Activated T-cell treated with anti-CD3 and anti-CD28 coated beads for 1 hour (primary cell): ENCODE data around the gene NRG2.
A peak's percentile ranks its signal among the peaks of the same experiment; 100 is the strongest.

Source experiments
- DNase-seq: peaks from one replicate; pipeline ENCODE4 v3.0.0-alpha.2; 2020; ENCODE audit warnings: low read depth

The NRG2 gene

GRCh38 chr5:139880416-139881142, 162.5 kb downstream of the NRG2 start:
- DNase-seq, result no peak

GRCh38 chr5:139878093-139878492, 165.0 kb downstream of the NRG2 start:
- no peak for DNase-seq

GRCh38 chr5:139877129-139877597, 165.9 kb downstream of the NRG2 start:
- no peak for DNase-seq

- no peak for DNase-seq
Measured at GRCh38 chr5:139875957-139876356, 167.1 kb downstream of the NRG2 start.

- no peak for DNase-seq
Measured at GRCh38 chr5:139872851-139873794, 170.0 kb downstream of the NRG2 start.

- DNase-seq, result no peak
Measured at GRCh38 chr5:139872052-139872766, 170.9 kb downstream of the NRG2 start.

GRCh38 chr5:139871614-139872013, 171.5 kb downstream of the NRG2 start:
- no peak for DNase-seq

GRCh38 chr5:139870677-139871076, 172.4 kb downstream of the NRG2 start:
- DNase-seq, result no peak

- no peak for DNase-seq
Measured at GRCh38 chr5:139869042-139869790, 173.9 kb downstream of the NRG2 start.

GRCh38 chr5:139867581-139867980, 175.5 kb downstream of the NRG2 start:
- no peak for DNase-seq

GRCh38 chr5:139867109-139867508, 176.0 kb downstream of the NRG2 start:
- DNase-seq, result no peak

GRCh38 chr5:139864716-139865483, 178.2 kb downstream of the NRG2 start:
- DNase-seq, result no peak

- peak; percentile 38 for DNase-seq
Measured at GRCh38 chr5:139863855-139864558, 179.1 kb downstream of the NRG2 start.

GRCh38 chr5:139863361-139863760, 179.7 kb downstream of the NRG2 start:
- no peak for DNase-seq

GRCh38 chr5:139862803-139863202, 180.3 kb downstream of the NRG2 start:
- DNase-seq, result no peak

- DNase-seq, result no peak
Measured at GRCh38 chr5:139862313-139862712, 180.8 kb downstream of the NRG2 start.

- DNase-seq, result no peak
Measured at GRCh38 chr5:139861889-139862207, 181.3 kb downstream of the NRG2 start.

- DNase-seq, result no peak
Measured at GRCh38 chr5:139861021-139861888, 181.8 kb downstream of the NRG2 start.

GRCh38 chr5:139859013-139859412, 184.1 kb downstream of the NRG2 start:
- no peak for DNase-seq
